ENCODE results near the gene CBFA2T2. TPM values are rescaled to one million over a fixed set of nuclear protein-coding genes. Genes with fewer than 3 reads are reported as not detected.

Gene CBFA2T2
- total RNA-seq, 1 donor from 2014 or later, result 17.5 TPM

- no peak overlapping the region for H3K27ac Mint-ChIP-seq (ENCODE audit: unreplicated experiment)
- H3K27me3 Mint-ChIP-seq (ENCODE audit: unreplicated experiment), result no peaks in the 10 kb centered on the region
- H3K9me3 Mint-ChIP-seq (ENCODE audit: unreplicated experiment), result no peaks in the 10 kb centered on the region
- H3K4me1 Mint-ChIP-seq (ENCODE audit: unreplicated experiment), result peaks cover 4% of the 10 kb centered on the region
- H3K4me3 Mint-ChIP-seq (ENCODE audit: unreplicated experiment), result no peak overlapping the region
- H3K36me3 Mint-ChIP-seq (ENCODE audit: low read depth, unreplicated experiment), result peaks cover under 1% of the 10 kb centered on the region
- TF ChIP-seq, protein P1, sequence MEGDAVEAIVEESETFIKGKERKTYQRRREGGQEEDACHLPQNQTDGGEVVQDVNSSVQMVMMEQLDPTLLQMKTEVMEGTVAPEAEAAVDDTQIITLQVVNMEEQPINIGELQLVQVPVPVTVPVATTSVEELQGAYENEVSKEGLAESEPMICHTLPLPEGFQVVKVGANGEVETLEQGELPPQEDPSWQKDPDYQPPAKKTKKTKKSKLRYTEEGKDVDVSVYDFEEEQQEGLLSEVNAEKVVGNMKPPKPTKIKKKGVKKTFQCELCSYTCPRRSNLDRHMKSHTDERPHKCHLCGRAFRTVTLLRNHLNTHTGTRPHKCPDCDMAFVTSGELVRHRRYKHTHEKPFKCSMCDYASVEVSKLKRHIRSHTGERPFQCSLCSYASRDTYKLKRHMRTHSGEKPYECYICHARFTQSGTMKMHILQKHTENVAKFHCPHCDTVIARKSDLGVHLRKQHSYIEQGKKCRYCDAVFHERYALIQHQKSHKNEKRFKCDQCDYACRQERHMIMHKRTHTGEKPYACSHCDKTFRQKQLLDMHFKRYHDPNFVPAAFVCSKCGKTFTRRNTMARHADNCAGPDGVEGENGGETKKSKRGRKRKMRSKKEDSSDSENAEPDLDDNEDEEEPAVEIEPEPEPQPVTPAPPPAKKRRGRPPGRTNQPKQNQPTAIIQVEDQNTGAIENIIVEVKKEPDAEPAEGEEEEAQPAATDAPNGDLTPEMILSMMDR (IDR thresholded peaks at IDR 0.05; ENCODE audit: unreplicated experiment), result no peak
- DNase-seq (ENCODE audit: low spot score), result no peak
These were observed 25.8 kb downstream of the CBFA2T2 start for GRCh38 chr20:33515569-33516216.

DNA sequence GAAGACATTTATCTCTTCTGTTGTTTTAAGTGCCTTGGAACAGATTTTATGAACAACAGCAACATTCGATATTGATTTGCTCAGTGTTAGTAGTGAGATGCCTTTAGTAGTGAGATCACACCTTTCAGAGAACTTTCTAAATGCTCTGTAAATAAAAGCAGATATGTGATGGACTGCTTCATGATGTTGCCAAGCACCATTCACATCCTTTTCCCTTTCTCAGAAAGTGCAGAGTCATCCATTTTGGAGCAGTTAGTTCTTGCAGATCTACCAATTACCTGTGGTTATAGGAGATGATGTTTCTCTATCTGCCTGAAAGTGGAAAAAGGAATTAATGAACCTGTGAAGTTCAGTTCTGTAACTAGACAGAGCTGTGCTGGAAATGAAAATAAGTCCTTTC, 27.0 kb downstream of the CBFA2T2 start:
- Mint-ChIP-seq H3K36me3 (ENCODE audit: low read depth, unreplicated experiment) (no peaks in the 10 kb centered on the region), H3K4me1 (ENCODE audit: unreplicated experiment) (peaks cover 4% of the 10 kb centered on the region), H3K4me3 (ENCODE audit: unreplicated experiment) (no peak overlapping the region), H3K9me3 (ENCODE audit: unreplicated experiment) (no peaks in the 10 kb centered on the region), H3K27ac (ENCODE audit: unreplicated experiment) (no peak overlapping the region), H3K27me3 (ENCODE audit: unreplicated experiment) (no peaks in the 10 kb centered on the region)
- DNase-seq (ENCODE audit: low spot score), result no peak
- TF ChIP-seq, protein P1 (IDR thresholded peaks at IDR 0.05; ENCODE audit: unreplicated experiment), result no peak

DNA sequence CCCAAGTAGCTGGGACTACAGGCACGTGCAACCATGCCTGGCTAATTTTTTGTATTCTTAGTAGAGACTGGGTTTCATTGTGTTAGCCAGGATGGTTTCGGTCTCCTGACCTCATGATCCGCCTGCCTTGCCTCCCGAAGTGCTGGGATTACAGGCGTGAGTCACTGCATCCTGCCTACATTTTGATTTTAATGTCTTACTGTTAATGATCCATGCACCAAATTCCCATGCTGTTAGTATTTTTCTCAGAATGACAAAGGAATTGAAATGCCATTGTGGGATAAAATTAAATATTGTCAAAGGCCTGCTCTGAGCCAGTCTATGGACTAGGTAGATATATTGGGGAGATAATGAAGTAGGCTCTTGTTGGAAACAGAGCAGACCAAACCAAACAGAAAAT, 28.2 kb downstream of the CBFA2T2 start:
- DNase-seq (ENCODE audit: low spot score), result no peak

GRCh38 chr20:33521461-33521860, 31.6 kb downstream of the CBFA2T2 start:
- DNase-seq (ENCODE audit: low spot score), result no peak
- H3K27ac Mint-ChIP-seq (ENCODE audit: unreplicated experiment), result no peak overlapping the region
- H3K4me3 Mint-ChIP-seq (ENCODE audit: unreplicated experiment), result no peak overlapping the region
- TF ChIP-seq, protein P1 (IDR thresholded peaks at IDR 0.05; ENCODE audit: unreplicated experiment), result no peak
- no peaks in the 10 kb centered on the region for H3K27me3 Mint-ChIP-seq (ENCODE audit: unreplicated experiment)
- H3K4me1 Mint-ChIP-seq (ENCODE audit: unreplicated experiment), result peaks cover 4% of the 10 kb centered on the region
- H3K9me3 Mint-ChIP-seq (ENCODE audit: unreplicated experiment), result no peaks in the 10 kb centered on the region
- no peaks in the 10 kb centered on the region for H3K36me3 Mint-ChIP-seq (ENCODE audit: low read depth, unreplicated experiment)

More for the DNA sequence above, 28.2 kb downstream of the CBFA2T2 start:
- H3K4me1 Mint-ChIP-seq (ENCODE audit: unreplicated experiment), result peaks cover 4% of the 10 kb centered on the region
- no peaks in the 10 kb centered on the region for H3K9me3 Mint-ChIP-seq (ENCODE audit: unreplicated experiment)
- no peaks in the 10 kb centered on the region for H3K27me3 Mint-ChIP-seq (ENCODE audit: unreplicated experiment)
- H3K4me3 Mint-ChIP-seq (ENCODE audit: unreplicated experiment), result no peak overlapping the region
- H3K27ac Mint-ChIP-seq (ENCODE audit: unreplicated experiment), result no peak overlapping the region
- TF ChIP-seq, protein P1 (IDR thresholded peaks at IDR 0.05; ENCODE audit: unreplicated experiment), result no peak
- H3K36me3 Mint-ChIP-seq (ENCODE audit: low read depth, unreplicated experiment), result no peaks in the 10 kb centered on the region

DNA sequence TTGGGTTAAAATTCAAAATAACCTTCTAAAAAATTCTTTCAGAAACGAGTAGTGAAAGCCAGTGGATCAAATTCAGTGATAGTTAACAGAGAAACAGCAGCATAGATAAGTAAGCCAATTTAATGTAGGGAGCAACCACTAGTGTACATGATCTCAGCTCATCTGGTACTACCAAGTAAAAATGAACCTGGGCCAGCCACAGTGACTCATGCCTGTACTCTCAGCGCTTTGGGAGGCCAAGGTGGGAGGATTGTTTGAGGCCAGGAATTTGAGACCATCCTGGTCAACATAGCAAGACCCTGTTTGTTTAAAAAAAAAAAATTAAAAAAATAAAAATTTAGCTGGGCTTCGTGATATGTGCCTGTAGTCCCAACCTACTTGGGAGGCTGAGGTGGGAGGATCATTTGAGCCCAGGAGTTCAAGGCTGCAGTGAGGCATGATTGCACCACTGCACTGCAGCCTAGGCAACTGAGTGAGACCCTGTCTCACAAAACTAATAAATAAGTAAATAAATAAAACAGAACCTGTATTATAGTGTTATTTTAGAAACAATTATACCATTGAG, 32.4 kb downstream of the CBFA2T2 start:
- TF ChIP-seq, protein P1 (IDR thresholded peaks at IDR 0.05; ENCODE audit: unreplicated experiment), result no peak
- H3K27ac Mint-ChIP-seq (ENCODE audit: unreplicated experiment), result no peak overlapping the region
- H3K4me3 Mint-ChIP-seq (ENCODE audit: unreplicated experiment), result no peak overlapping the region
- DNase-seq (ENCODE audit: low spot score), result no peak
- H3K4me1 Mint-ChIP-seq (ENCODE audit: unreplicated experiment), result no peaks in the 10 kb centered on the region
- H3K27me3 Mint-ChIP-seq (ENCODE audit: unreplicated experiment), result no peaks in the 10 kb centered on the region
- no peaks in the 10 kb centered on the region for H3K36me3 Mint-ChIP-seq (ENCODE audit: low read depth, unreplicated experiment)
- no peaks in the 10 kb centered on the region for H3K9me3 Mint-ChIP-seq (ENCODE audit: unreplicated experiment)

Data from endothelial cell (in vitro differentiated cells).